BLaER1 (cell line): Measurements from ENCODE around the gene HLA-F.
A peak's percentile ranks its signal among the peaks of the same experiment; 100 is the strongest.

Source experiments
- H3K27ac ChIP-seq: shearing (Covaris generic); formaldehyde crosslinking; 2 replicates; pipeline ENCODE4 v1.8.1; 2022
- H3K27me3 ChIP-seq: shearing (Covaris generic); formaldehyde crosslinking; 2 replicates; pipeline ENCODE4 v1.8.1; 2022
- H3K36me3 ChIP-seq: shearing (Covaris generic); formaldehyde crosslinking; 2 replicates; pipeline ENCODE4 v1.8.1; 2022
- H3K4me1 ChIP-seq: shearing (Covaris generic); formaldehyde crosslinking; 2 replicates; pipeline ENCODE4 v1.8.1; 2022
- H3K4me2 ChIP-seq: shearing (Covaris generic); formaldehyde crosslinking; 2 replicates; pipeline ENCODE4 v1.8.1; 2022
- H3K4me3 ChIP-seq: shearing (Covaris generic); formaldehyde crosslinking; 2 replicates; pipeline ENCODE4 v1.8.1; 2022
- H3K9ac ChIP-seq: shearing (Covaris generic); formaldehyde crosslinking; 2 replicates; pipeline ENCODE4 v1.8.1; 2022
- H3K9me3 ChIP-seq: shearing (Covaris generic); formaldehyde crosslinking; 2 replicates; pipeline ENCODE4 v1.8.1; 2022
- H4K20me1 ChIP-seq: shearing (Covaris generic); formaldehyde crosslinking; 2 replicates; pipeline ENCODE4 v1.8.1; 2022
- Cebpa-rat ChIP-seq: shearing (Covaris generic); IDR thresholded peaks from 2 replicates; pipeline ENCODE4 v1.8.1; 2022

HLA-F gene

GRCh38 chr6:29730575-29731126 lies 7.4 kb downstream of the HLA-F start:
- H3K9me3 ChIP-seq = peaks cover 1% of the 10 kb centered on the region
- H3K9ac ChIP-seq = no peak overlapping the region
- peaks cover 10% of the 10 kb centered on the region for H3K36me3 ChIP-seq
- H3K27me3 ChIP-seq = no peaks in the 10 kb centered on the region
- no peak overlapping the region for H3K4me2 ChIP-seq
- H3K4me3 ChIP-seq = no peak overlapping the region
- H3K4me1 ChIP-seq = peaks cover 9% of the 10 kb centered on the region; the same call in 1 of the 2 replicates
- peaks cover 7% of the 10 kb centered on the region for H4K20me1 ChIP-seq
- TF ChIP-seq Cebpa-rat = no peak
- H3K27ac ChIP-seq = no peak overlapping the region

DNA sequence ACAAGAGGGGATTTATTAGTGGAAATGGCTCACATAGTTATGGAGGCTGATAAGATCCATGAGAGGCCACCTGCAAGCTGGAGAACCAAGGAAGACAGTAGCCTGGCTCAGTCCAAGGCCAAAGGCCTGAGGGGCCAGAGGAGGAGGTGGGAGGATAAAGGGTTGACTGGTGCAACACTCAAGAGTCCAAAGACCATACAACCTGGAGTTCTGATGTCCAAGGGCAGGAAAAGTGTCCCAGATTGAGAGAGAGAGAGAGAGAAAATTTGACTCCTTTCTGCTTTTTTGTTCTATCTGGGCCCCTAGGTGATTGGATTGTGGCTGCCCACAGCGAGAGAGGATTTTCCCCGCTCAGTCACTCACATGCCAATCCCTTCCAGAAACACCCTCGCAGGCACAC lies 8.0 kb downstream of the HLA-F start:
- H4K20me1 ChIP-seq = peaks cover 1% of the 10 kb centered on the region; the same call in 1 of the 2 replicates
- no peaks in the 10 kb centered on the region for H3K27me3 ChIP-seq
- peaks cover 6% of the 10 kb centered on the region for H3K36me3 ChIP-seq
- H3K27ac ChIP-seq = no peak overlapping the region
- peaks cover 9% of the 10 kb centered on the region; the same call in 1 of the 2 replicates for H3K4me1 ChIP-seq
- H3K4me3 ChIP-seq = no peak overlapping the region
- H3K4me2 ChIP-seq = no peak overlapping the region
- H3K9me3 ChIP-seq = peaks cover 6% of the 10 kb centered on the region
- H3K9ac ChIP-seq = no peak overlapping the region
- no peak for TF ChIP-seq Cebpa-rat

- H3K9me3 ChIP-seq = peaks cover 6% of the 10 kb centered on the region
- H3K4me1 ChIP-seq = peaks cover 9% of the 10 kb centered on the region; the same call in 1 of the 2 replicates
- H4K20me1 ChIP-seq = no peaks in the 10 kb centered on the region; the same call in 1 of the 2 replicates
- no peak overlapping the region for H3K4me2 ChIP-seq
- TF ChIP-seq Cebpa-rat = no peak
- H3K4me3 ChIP-seq = no peak overlapping the region
- H3K9ac ChIP-seq = no peak overlapping the region
- no peaks in the 10 kb centered on the region for H3K36me3 ChIP-seq
- H3K27ac ChIP-seq = no peak overlapping the region
- H3K27me3 ChIP-seq = no peaks in the 10 kb centered on the region
Observed at GRCh38 chr6:29733057-29733456, 9.8 kb downstream of the HLA-F start.

DNA sequence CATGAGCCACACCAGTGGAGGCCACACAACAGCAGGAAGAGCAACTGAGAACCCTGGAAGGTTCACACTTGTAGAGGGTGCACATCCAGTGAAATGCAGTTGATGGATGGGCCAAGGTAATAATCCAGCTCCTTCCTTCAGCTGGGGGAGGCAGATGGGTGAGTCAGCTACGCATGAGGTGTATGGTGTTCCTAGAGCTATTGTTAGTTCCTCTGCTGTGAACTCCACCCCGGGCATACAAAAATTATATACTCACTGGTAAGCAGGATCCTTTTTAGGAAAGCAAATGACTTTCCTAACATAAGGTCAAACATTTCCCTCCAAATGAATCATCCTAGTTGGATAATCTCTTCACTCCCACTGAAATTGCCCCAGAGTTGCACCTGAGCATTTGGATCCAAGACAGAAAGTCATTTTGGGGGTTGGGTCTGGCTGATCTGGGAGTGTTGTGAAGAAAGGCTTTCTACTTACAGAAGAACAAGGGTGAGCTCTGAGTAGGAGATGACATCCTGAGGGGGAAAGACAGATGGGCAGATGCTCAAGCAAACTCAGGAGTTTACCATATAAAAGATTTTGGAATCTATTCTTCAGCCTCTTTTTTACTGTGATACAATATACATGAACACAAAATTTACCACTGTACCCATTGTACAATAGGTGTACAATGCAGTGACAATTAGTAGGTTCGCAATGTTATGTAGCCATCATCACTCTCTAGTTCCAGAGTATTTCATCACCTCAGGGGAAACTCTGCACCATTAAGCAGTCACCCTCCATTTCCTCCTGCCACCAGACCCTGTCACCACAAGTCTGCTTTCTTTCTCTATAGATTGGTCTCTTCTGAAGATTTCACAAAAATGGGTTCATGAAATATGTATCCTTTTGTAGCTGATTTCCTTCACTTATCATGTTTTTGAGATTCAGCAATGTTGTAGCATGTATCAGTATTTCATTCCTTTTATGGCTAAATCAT lies 11.1 kb downstream of the HLA-F start:
- H3K36me3 ChIP-seq = no peaks in the 10 kb centered on the region
- 0 out of 2 replicates have a peak, but pooled peaks have one; percentile 33 for TF ChIP-seq Cebpa-rat
- peaks cover 9% of the 10 kb centered on the region; the same call in 1 of the 2 replicates for H3K4me1 ChIP-seq
- H3K27ac ChIP-seq = no peak overlapping the region
- no peak overlapping the region for H3K4me2 ChIP-seq
- H4K20me1 ChIP-seq = no peaks in the 10 kb centered on the region
- no peak overlapping the region for H3K9ac ChIP-seq
- H3K4me3 ChIP-seq = no peak overlapping the region
- no peaks in the 10 kb centered on the region for H3K27me3 ChIP-seq
- peaks cover 6% of the 10 kb centered on the region for H3K9me3 ChIP-seq

DNA sequence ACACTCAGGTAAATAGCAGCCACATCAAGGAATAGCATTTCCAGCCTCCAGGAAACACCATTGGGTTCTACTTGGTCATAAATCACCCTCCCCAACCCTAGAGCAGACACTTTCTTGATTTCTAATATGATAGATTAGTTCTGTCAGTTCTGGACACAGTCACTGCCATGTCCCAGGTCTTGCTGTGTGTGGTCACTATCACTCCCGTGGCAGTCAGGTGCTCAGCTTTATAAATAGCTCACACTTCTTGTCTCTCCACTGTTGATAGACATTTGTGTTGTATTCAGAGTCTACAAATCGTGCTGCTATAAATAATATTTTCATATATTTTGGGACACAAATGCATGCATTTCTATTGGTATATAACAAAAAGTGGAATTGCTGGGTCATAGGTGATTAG lies 13.3 kb downstream of the HLA-F start:
- no peak for TF ChIP-seq Cebpa-rat
- Histone ChIP-seq H3K4me2 (no peak overlapping the region), H3K9me3 (peaks cover 6% of the 10 kb centered on the region), H3K4me3 (no peak overlapping the region), H3K9ac (no peak overlapping the region), H4K20me1 (no peaks in the 10 kb centered on the region), H3K27ac (no peak overlapping the region), H3K36me3 (no peaks in the 10 kb centered on the region), H3K4me1 (peaks cover 9% of the 10 kb centered on the region; the same call in 1 of the 2 replicates), H3K27me3 (no peaks in the 10 kb centered on the region)

DNA sequence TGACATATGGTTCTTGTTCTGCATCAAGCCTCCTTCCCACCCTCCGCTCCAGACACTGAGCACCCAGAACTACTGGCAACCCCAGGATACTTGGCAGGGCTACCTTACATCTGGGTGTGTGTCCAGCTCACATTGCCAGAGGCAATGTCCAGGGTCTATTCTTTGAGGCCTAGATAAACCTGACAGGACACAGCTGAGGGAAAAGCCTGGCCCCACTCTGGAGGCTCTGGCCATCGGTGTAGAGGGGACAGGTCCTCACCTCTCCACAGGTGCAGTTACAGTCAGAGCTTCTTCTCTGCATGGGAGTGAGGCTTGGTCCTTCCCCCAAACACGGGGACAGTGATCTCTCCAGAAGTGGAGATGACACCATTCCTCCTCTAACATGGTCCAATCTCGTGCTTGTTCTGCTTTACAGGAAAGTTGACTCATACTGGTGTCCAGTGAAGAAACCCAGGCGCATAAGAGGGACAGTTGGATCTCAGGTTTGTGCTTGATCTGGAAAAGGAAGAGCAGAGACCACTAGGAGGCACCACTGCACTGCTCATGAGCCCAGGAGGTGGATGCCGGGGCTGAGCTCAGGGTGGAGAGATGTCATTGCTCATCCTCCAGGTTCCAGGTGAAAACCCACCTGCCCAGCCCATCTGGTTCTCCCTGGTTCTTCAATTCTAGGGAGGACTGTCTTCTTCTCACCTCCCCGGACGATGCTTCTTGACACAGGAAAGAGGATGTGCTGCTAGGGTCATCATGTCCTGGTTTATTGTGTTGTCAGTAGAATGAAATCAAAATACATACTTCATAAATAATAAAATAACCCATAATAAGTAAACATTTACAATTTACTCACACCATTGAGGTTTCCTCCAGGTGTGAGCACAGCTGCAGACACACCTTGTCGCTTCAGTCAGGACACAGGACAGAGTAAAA lies 14.7 kb downstream of the HLA-F start:
- Histone ChIP-seq H3K9me3 (peaks cover 6% of the 10 kb centered on the region), H3K4me1 (peaks cover 18% of the 10 kb centered on the region), H3K9ac (no peak overlapping the region), H3K27me3 (no peaks in the 10 kb centered on the region), H4K20me1 (peaks cover 7% of the 10 kb centered on the region; the same call in 1 of the 2 replicates), H3K4me3 (no peak overlapping the region), H3K27ac (no peak overlapping the region), H3K4me2 (no peak overlapping the region), H3K36me3 (no peaks in the 10 kb centered on the region)
- no peak for TF ChIP-seq Cebpa-rat

DNA sequence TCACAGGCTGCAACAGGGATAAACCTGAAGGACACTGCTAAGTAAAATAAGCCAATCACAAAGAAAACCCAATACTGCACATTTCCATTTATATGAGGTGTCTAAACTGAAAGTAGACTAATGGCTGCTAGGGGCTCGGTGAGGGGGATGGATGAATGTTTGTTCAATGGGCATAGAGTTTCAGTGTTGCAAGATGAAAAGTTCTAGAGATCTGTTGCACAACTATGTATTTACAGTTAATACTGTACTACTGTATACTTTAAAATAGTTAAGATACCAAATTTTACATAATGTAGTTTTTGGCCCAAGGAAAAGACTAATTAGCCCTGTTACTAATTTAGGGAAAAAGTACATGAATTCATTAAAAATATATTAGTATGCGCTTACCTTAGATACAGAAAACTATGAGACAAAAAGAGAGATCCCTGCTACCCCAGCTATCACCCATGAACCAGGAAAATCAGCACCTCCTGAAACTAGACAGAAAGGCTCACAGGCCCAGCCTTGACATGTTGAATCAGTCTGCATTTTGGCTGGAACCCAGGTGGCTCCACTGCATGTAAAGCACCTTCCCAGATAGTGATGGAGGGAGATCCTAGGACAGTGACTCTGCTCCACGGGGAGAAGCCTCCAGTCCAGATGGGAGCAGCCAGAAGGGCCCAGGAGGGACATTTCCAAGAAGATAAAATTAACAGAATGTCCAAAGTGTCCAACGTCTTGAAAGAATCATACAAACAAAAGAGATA lies 16.1 kb downstream of the HLA-F start:
- Histone ChIP-seq H4K20me1 (peaks cover 7% of the 10 kb centered on the region; the same call in 1 of the 2 replicates), H3K4me2 (no peak overlapping the region), H3K27ac (no peak overlapping the region), H3K4me3 (no peak overlapping the region), H3K27me3 (no peaks in the 10 kb centered on the region), H3K36me3 (no peaks in the 10 kb centered on the region), H3K4me1 (peaks cover 15% of the 10 kb centered on the region), H3K9me3 (peaks cover 6% of the 10 kb centered on the region), H3K9ac (no peak overlapping the region)
- no peak for TF ChIP-seq Cebpa-rat

GRCh38 chr6:29739882-29740261 lies 16.6 kb downstream of the HLA-F start:
- peaks cover 6% of the 10 kb centered on the region for H3K9me3 ChIP-seq
- no peak overlapping the region for H3K4me2 ChIP-seq
- no peaks in the 10 kb centered on the region for H3K27me3 ChIP-seq
- no peak overlapping the region for H3K9ac ChIP-seq
- H3K27ac ChIP-seq = no peak overlapping the region
- no peak overlapping the region for H3K4me3 ChIP-seq
- TF ChIP-seq Cebpa-rat = no peak
- H4K20me1 ChIP-seq = peaks cover 7% of the 10 kb centered on the region; the same call in 1 of the 2 replicates
- H3K4me1 ChIP-seq = peaks cover 9% of the 10 kb centered on the region
- no peaks in the 10 kb centered on the region for H3K36me3 ChIP-seq

- no peak overlapping the region for H3K4me3 ChIP-seq
- peaks cover 9% of the 10 kb centered on the region for H3K4me1 ChIP-seq
- no peaks in the 10 kb centered on the region for H3K36me3 ChIP-seq
- H3K4me2 ChIP-seq = 0 out of 2 replicates have a peak overlapping the region, but pooled peaks have one; percentile 7
- peaks cover 7% of the 10 kb centered on the region; the same call in 1 of the 2 replicates for H4K20me1 ChIP-seq
- no peak overlapping the region for H3K9ac ChIP-seq
- H3K27me3 ChIP-seq = no peaks in the 10 kb centered on the region
- TF ChIP-seq Cebpa-rat = no peak
- H3K9me3 ChIP-seq = no peaks in the 10 kb centered on the region
- no peak overlapping the region for H3K27ac ChIP-seq
Observed at GRCh38 chr6:29741592-29741991, 18.4 kb downstream of the HLA-F start.
